Activated T-helper 9 cell treated with anti-CD3 and anti-CD28 coated beads, Interleukin-2, amount 50 U/mL, for 16 hours (primary cell): ENCODE results near the gene NDUFA11.
A peak's percentile ranks its signal among the peaks of the same experiment; 100 is the strongest.

ENCODE experiments used
- DNase-seq: peaks from one replicate; pipeline ENCODE4 v3.0.0-alpha.2; 2020; ENCODE audit warnings: low read depth

Gene NDUFA11

GRCh38 chr19:5908773-5909442 is 5.3 kb upstream of the NDUFA11 start:
- no peak for DNase-seq

- no peak for DNase-seq
These were observed 3.7 kb upstream of the NDUFA11 start for GRCh38 chr19:5907241-5907640.

GRCh38 chr19:5905114-5905778 is 1.7 kb upstream of the NDUFA11 start:
- DNase-seq = no peak

DNA sequence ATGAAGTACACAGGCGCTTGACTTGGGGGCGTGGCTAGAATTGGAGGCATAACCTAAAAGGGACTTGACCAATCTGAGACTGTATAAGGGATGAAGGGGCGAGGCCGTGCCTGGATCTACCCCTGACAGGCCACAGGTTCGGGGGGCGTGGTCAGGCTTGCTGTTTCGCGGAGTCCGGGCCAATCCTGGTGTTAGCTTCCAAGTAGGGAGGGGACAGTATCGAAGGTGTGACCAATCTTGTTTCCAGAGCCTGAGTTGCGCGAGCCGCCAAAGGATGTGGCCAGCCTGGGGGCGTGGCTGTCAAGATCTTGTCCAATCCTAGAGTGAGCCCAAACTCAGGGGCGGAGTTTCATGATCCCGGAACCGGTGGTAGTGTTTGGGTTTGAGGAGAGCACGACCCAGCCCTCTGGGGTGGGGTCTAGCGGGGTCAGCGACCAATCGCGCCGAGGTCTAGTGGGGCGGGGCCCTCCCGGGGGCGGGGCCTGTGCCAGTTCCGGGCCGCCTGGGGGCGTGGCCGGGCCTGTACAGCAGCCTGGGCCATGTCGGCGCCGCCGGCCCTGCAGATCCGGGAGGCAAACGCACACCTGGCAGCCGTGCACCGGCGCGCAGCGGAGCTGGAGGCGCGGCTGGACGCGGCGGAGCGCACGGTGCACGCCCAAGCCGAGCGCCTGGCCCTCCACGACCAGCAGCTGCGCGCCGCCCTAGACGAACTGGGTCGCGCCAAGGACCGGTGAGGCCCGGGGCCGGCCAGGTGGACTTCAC is 943 bp upstream of the NDUFA11 start, which contains the start of gene VMAC:
VMAC (plus strand) TSS at position 521 of the 762 bp plus-strand sequence; CDS start at position 540, 19 bp downstream.
- peak; percentile 100 for DNase-seq

DNA sequence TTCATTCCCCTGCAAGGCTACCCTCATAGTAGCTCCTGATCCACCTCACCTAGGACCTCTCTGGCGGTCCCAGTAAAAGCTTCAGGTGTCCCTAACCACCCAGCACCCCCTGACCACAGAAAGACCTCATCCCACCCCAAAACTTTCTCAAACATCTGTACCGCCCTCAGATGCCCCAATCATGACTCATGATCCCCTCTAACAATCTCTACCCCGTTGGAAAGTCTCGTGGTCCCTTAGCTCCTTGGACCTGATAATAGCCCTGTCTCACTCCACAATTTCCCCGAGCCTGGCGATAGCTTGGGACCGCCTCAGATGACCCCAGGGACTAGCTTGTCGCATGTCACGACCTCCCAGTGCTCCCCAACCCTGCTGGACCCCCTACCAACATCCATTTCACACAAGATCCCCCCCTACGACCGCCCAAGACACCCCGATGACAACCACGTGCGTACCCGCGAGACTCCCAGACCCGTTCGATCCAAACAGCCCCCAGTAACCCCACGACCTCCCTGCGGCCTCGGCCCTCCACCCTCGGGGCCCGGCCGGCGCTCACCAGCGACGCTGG is 450 bp downstream of the NDUFA11 start:
- DNase-seq = no peak

GRCh38 chr19:5900976-5901375 is 2.6 kb downstream of the NDUFA11 start:
- no peak for DNase-seq

DNA sequence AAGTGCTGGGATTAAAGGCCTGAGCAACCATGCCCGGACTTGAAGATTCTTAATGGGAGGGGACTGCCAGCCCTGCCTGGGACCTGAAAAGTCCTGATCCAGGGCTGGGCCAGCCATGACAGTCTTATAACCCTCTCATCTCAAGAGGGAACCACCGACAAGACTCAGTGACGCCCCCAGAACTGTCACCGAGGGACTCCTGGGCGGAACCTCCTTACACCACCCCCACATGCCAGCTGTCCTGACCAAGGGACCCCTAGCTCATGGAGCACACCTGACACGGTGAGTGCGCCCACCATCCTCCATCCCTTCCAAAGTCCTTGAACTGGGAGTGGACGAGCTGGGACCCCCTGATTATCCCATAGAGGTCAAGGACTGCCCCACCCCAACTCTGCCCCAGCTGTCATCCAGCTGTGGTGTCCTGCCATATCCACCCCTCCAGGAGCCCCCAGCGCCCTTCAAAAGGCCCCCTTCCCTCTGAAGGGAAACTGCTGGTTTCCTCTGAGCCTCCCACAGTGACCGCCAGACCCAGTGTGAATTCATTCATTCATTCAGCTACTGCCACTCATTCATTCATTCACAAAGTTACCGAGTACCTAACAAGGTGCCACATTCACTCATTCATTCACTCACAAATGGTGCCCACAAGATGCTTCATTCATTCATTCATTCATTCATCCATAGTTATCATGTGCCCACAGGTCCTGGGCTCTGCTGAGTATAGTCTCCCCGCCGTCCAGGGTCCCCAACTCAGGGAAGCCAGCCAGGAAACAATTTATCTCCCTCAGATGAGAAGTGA is 3.7 kb downstream of the NDUFA11 start:
- DNase-seq = no peak

GRCh38 chr19:5897189-5897969 is 6.2 kb downstream of the NDUFA11 start:
- no peak for DNase-seq

DNA sequence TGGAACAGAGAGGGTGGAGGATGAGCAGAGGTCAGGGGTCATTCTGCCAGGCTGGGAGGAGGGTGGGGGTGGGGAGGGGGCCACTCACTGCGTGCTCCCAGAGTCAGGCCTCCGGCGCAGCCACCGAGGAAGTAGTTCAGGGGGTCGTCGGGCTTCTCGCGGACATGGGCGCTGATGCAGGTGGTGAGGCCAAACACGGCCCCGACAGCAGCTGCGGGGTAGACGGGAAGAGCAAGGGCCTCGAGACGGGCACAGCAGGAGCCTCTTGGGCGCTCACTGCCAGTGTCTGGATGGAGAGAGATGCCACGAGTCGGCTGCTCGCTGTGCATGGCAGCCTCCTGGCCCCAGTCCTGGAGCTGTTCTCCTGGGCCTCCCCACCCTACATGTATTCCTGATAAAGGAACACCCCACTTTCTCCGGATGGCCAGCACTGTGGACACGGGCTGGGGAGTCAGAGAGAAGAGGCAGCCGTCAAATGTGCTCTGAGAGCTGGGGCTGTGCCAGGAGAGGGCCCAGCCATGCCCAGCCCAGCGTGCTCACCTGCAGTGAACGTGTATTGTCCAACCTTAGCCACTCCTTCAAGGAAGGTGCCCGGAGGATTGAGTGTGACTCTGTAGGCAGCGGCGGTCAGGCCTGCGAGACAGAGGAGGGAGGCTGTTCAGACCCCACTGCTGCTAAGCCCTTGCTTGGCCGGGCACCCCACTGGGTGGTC is 7.1 kb downstream of the NDUFA11 start:
- DNase-seq = no peak

GRCh38 chr19:5895890-5896289 is 7.7 kb downstream of the NDUFA11 start:
- no peak for DNase-seq

GRCh38 chr19:5895409-5895808 is 8.2 kb downstream of the NDUFA11 start:
- no peak for DNase-seq

GRCh38 chr19:5894704-5895349 is 8.8 kb downstream of the NDUFA11 start:
- DNase-seq = no peak

DNA sequence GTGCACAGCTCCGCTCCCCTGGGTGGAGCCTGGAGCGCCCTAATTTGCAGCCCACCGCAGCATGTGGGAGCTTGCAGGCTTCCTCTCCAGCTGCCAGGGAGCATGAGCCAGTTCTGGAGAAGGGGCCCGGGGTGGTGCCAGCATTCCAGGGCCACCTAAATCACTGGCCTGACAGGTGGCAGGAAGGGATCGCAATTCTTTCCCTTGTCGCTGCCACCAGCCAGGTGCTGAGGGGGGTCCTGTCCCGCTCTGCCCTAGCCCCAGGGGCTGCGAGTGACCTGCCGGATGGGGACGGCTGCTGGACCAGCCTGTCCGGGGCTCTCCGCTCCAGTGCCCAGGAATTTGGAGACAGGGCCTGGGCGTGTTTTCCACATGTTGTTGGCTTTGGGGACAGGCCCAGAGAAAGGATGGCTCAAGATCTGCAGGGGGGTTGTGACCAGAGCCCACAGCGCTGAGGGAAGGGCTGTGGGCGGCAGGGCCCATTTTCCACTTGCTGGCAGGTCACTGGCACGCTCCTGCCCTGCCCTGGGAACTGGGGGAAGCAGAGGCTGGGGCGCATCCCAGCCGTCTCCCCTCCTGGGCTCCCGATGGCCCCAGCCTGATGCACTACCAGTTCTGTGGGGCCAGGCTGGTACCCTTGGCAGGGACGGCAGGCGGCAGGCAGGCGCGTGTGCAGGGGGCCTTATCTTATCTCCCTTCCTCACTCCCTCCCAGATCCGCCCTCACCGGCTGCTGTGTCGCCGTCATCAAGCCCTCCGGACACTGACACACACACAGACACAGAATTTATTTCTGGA is 9.5 kb downstream of the NDUFA11 start:
- no peak for DNase-seq

DNA sequence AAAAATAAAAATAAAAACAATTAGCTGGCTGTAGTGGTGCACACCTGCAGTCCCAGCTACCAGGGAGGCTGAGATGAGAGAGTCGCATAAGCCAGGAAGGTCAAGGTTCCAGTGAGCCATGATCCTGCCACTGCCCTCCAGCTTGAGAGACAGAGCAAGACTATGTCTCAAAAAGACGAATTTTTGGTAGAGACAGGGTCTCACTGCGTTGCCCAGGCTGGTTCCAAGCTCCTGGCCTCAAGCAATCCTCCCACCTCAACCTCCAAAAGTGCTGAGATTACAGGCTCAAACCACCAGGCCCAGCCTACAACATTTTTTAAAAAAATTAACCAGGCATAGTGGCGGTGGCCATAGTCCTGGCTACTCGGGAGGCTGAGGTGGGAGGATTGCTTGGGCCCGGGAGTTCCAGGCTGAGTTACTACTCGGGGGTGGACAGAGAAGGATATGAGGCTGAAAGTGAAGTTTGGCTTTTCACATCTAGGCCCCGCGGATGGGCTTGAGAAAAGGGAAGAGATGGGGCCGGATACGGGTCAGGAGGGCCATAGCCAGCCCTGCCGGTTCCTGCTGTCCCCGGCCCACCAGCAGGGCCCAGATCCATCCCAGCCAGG is 10.2 kb downstream of the NDUFA11 start:
- DNase-seq = no peak

DNA sequence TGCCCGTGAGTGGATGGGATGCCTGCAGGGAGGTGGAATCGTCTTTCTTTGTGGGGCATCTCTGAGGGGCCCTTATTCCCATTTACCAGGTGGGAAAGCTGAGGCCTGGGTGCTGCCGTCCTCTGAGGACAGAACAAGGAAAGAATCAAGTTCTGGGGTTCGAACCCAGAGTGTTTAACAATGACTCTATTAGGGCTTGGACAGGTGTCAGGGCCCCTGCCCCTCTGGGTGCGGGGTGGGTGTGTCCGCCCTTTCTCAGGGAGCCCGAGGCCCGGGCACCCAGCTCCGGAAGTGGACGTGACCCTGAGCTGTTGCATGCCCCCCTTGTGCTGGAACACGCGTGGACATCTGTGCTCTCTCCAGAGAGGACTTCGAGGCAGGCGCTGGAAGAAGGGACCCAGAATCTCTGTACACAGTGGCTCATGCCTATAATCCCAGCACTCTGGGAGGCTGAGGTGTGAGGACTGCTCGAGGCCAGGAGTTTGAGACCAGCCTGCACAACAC is 10.8 kb downstream of the NDUFA11 start:
- no peak for DNase-seq

- no peak for DNase-seq
These were observed 11.4 kb downstream of the NDUFA11 start for GRCh38 chr19:5891938-5892771.

DNA sequence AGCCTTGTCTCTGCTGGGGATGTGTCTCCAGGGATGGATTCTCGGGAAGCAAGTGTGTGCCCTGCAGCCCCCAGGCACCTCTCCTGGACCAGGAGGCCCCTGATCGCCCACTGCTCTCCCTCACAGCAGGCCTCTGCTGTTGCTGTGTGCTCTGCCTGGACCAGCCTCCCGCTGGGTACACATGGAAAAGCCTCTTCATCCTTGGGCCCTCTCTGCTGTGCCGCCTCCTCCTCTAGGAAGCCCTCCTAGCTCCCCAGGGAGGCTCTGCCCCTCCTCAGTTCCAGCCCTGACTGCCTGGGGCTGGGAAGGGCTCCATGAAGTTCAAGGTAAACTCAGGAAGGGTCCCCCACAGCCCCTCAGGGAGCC is 12.0 kb downstream of the NDUFA11 start:
- no peak for DNase-seq

DNA sequence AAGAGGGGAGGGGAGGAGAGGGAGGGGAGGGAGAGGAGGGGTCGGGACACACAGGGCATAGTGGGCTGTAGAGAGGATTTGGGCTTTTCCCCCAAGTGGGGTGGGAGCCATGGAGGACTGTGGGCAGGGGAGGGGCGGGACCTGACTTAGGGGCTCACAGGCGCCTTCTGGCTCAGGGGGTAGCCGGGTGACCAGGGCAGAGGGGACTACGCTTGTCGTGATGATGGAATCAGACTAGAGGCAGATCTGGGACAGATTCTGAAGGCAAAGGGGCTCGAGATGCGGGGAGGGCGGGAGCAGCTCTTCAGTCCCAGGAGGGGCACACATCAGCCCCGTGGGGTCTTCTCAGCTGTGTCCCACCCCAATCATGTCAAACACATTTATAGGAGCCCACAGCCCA is 13.5 kb downstream of the NDUFA11 start:
- no peak for DNase-seq
